Esophagus squamous epithelium (tissue), 4 donors: ENCODE results near the gene DNAJC5G.

Experiments
- CTCF ChIP-seq, 6 experiments: fragments of 450-650 bp in 4 of 6; fragments of 200-600 bp in 2 of 6; sonication (generic) in 2 of 6; IDR thresholded peaks; one replicate each; pipeline ENCODE4 v1.5.1; 2016 to 2019; ENCODE audit warnings: antibody characterized with exemption in 6 of 6, mild to moderate bottlenecking in 4 of 6, moderate library complexity in 4 of 6
- POLR2A ChIP-seq, 4 donors: fragments of 450-650 bp; IDR thresholded peaks; one replicate each; pipeline ENCODE4 v1.6.1; 2017; ENCODE audit warnings: antibody characterized with exemption in 4 of 4, mild to moderate bottlenecking in 4 of 4, moderate library complexity in 3 of 4

- TF ChIP-seq CTCF (IDR thresholded peaks at IDR 0.05) (no peak), POLR2A (IDR thresholded peaks at IDR 0.05) (no peak)
Measured at GRCh38 chr2:27256855-27257454, 18.3 kb upstream of the DNAJC5G start.
